Activated CD8-positive, alpha-beta T cell treated with anti-CD3 and anti-CD28 coated beads, Interleukin-2, amount 10 ng/mL, durations not matched to agents 7 days and 5 days (primary cell): ENCODE data around the gene ACSBG1. TPM values are rescaled to one million over a fixed set of nuclear protein-coding genes. Genes with fewer than 3 reads are reported as not detected.

ENCODE experiments used
- ATAC-seq: fragments of 150-1000 bp; cut with Tn5 transposase; one replicate; pipeline ENCODE4 v1.10.0; 2021; ENCODE audit warnings: moderate library complexity
- CTCF ChIA-PET: fragments of 350-600 bp; sonication (Branson Sonifier 250); formaldehyde crosslinking; loops from one replicate; lab custom pipeline; 2021; ENCODE audit warnings: antibody characterized with exemption; lab: Charles Lee
- POLR2A ChIA-PET: fragments of 350-600 bp; sonication (Branson Sonifier 250); formaldehyde crosslinking; loops from one replicate; lab custom pipeline; 2021; ENCODE audit warnings: antibody characterized with exemption; lab: Charles Lee
- DNase-seq: peaks from one replicate; pipeline ENCODE4 v3.0.0-alpha.2; 2020
- H3K27ac Mint-ChIP-seq: one replicate; pipeline ENCODE4 v1.8.0; 2021; ENCODE audit warnings: mild to moderate bottlenecking, mixed read lengths
- H3K27me3 Mint-ChIP-seq: one replicate; pipeline ENCODE4 v1.8.0; 2021; ENCODE audit warnings: low read depth, mixed read lengths
- H3K36me3 Mint-ChIP-seq: one replicate; pipeline ENCODE4 v1.8.0; 2021; ENCODE audit warnings: low read depth, mixed read lengths
- H3K4me1 Mint-ChIP-seq: one replicate; pipeline ENCODE4 v1.8.0; 2021; ENCODE audit warnings: low read depth, mixed read lengths
- H3K4me3 Mint-ChIP-seq: one replicate; pipeline ENCODE4 v1.8.0; 2021; ENCODE audit warnings: mild to moderate bottlenecking, mixed read lengths
- H3K9me3 Mint-ChIP-seq: one replicate; pipeline ENCODE4 v1.8.0; 2022; ENCODE audit warnings: mixed read lengths; ENCODE audit not compliant: insufficient read depth
- total RNA-seq, 2 experiments: library from RNA; stranded (reverse); gene quantifications; one replicate each; pipeline ENCODE4 v1.2.3, GENCODE V29; 2021

ACSBG1 gene
- total RNA-seq, 2 experiments from 2014 or later = 0.66 to 0.81 TPM

DNA sequence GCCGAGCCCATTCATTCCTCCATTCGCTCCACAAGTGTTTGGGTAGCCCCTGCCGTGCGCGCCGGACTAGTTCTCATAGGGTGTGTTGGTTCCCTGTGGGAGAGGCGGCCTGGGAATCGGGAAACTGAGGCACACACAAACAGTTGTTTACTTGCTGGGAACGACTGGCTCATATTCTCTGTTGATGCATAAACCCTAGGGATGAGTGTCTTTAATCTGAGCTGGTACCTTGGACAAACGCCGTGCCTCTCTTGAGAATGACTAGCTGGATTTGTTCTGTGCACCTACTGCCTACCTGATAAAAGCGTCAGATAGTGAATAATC lies 30.7 kb upstream of the ACSBG1 start:
- Mint-ChIP-seq H3K4me1 (peaks cover 29% of the 10 kb centered on the region), H3K9me3 (no peaks in the 10 kb centered on the region), H3K27me3 (peaks cover 2% of the 10 kb centered on the region), H3K36me3 (peaks cover 10% of the 10 kb centered on the region), H3K27ac (peak overlapping the region; percentile 71), H3K4me3 (peak overlapping the region; percentile 73)
- POLR2A ChIA-PET = interaction anchor here (0.9 to 3.0 kb wide), 9 partner anchors 9 to 275 kb away, joined by 3 to 27 read pairs (median 5); partner anchors contain the start of genes PSMA4 and SKIC8
- no peak for ATAC-seq
- CTCF ChIA-PET = interaction anchor here (0.8 to 3.9 kb wide), 14 partner anchors 8 to 476 kb away, joined by 3 to 19 read pairs (median 4); partner anchors contain the start of genes PSMA4 and SKIC8
- DNase-seq = no peak

DNA sequence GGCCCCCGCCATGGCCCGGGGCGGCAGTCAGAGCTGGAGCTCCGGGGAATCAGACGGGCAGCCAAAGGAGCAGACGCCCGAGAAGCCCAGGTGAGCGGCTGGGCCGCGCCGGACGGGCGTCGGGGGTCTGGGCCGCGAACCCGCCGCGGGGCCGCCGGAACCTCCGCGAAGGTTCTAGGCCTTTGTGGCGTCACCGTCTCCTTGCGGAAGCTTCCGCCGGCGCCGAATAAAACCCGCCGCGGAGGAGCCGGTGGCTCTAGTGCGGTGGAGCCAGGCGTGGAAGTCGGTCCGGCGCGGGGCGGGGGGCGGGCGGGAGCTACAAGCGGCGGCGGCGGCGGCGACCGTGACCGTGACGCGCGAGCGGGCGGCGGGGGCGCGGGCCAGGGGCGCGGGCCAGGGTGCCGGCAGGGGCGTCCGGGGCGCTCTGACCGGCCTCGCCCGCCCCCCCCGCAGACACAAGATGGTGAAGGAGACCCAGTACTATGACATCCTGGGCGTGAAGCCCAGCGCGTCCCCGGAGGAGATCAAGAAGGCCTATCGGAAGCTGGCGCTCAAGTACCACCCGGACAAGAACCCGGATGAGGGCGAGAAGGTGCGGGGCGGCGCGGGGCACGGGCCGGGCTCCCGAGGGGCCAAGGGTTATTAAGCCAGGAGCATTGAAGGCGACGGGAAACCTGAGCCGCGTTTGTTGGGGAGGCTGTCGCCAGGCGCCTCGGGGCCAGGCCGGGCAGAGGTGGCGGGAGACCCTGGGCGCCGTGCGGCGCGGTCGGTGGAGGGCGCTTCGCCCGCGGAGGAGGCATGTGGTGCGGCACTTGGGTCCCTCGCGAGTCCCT lies 30.2 kb upstream of the ACSBG1 start, which contains the start of gene DNAJA4:
Gene DNAJA4 (plus strand): TSS at position 259 of the 833 bp plus-strand sequence. CDS start 202 bp downstream, at position 461.
- POLR2A ChIA-PET = interaction anchor here (0.7 to 3.0 kb wide), 11 partner anchors 9 to 275 kb away, joined by 3 to 27 read pairs (median 4); partner anchors contain the start of genes PSMA4 and SKIC8

DNA sequence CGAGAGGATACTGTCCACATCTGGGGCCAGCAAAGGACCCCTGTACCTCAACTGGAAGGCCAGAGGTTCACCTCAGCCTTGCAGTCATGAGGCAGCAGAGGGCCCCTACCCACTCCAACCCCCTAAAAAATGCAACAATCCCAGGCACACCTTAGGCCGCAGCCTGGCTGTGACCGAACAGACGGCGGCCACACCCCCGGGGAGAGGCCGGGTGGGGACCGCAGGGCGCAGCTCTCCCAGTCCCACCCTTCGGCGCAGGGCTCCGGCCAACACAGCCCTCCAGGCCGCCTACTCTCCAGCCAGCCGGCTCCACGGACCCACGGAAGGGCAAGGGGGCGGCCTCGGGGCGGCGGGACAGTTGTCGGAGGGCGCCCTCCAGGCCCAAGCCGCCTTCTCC lies 29.5 kb upstream of the ACSBG1 start:
- CTCF ChIA-PET = interaction anchor here (0.8 to 3.9 kb wide), 4 partner anchors 13 to 68 kb away, joined by 3 to 19 read pairs (median 5); no protein-coding TSS in a partner anchor
- POLR2A ChIA-PET = interaction anchor here (0.7 to 3.0 kb wide), 8 partner anchors 9 to 276 kb away, joined by 3 to 27 read pairs (median 4); partner anchors contain the start of genes PSMA4 and SKIC8
- H3K4me3 Mint-ChIP-seq = peak overlapping the region; percentile 58
- H3K9me3 Mint-ChIP-seq = no peaks in the 10 kb centered on the region
- H3K4me1 Mint-ChIP-seq = peaks cover 29% of the 10 kb centered on the region
- H3K36me3 Mint-ChIP-seq = peaks cover 8% of the 10 kb centered on the region
- H3K27me3 Mint-ChIP-seq = peaks cover 2% of the 10 kb centered on the region
- peak overlapping the region; percentile 82 for H3K27ac Mint-ChIP-seq
- DNase-seq (no peak), ATAC-seq (no peak)

More for the DNA sequence above, 30.2 kb upstream of the ACSBG1 start, which contains the start of gene DNAJA4:
- Mint-ChIP-seq H3K36me3 (peaks cover 8% of the 10 kb centered on the region), H3K27ac (peak within 1 kb of the TSS; percentile 82), H3K4me1 (peaks cover 29% of the 10 kb centered on the region), H3K27me3 (peaks cover 2% of the 10 kb centered on the region), H3K9me3 (no peaks in the 10 kb centered on the region), H3K4me3 (peak within 1 kb of the TSS; percentile 73)
- CTCF ChIA-PET = interaction anchor here (0.8 to 3.9 kb wide), 10 partner anchors 8 to 277 kb away, joined by 3 to 19 read pairs (median 4); no protein-coding TSS in a partner anchor
- DNase-seq = peak; percentile 73
- ATAC-seq = peak; percentile 76

DNA sequence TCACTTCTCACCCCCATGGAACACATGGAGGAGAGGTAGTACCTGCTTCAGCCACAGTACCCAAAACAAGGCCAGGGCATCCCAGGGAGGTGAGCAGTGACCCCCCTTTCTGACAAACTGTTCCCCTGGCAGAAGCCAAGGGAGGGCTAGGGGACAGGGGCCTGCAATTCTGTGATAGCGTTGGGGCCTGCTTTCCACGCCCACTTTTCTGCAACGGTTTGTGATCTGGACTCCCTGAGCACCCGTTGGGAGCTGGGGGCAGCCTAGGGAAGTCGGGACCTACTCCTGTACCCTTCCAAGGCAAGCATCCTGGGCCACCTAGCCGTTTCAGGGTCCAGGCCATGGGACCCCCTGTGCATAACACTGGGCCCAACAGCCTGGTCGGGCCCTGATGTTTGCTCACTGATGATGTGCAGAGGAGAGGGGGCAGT lies 29.0 kb upstream of the ACSBG1 start:
- H3K4me3 Mint-ChIP-seq = peak overlapping the region; percentile 58
- peak overlapping the region; percentile 82 for H3K27ac Mint-ChIP-seq
- peaks cover 25% of the 10 kb centered on the region for H3K4me1 Mint-ChIP-seq
- H3K27me3 Mint-ChIP-seq = peaks cover 2% of the 10 kb centered on the region
- peaks cover 8% of the 10 kb centered on the region for H3K36me3 Mint-ChIP-seq
- peak; percentile 25 for DNase-seq
- ChIA-PET CTCF (interaction anchor here (0.9 to 3.9 kb wide), 3 partner anchors 11 to 68 kb away, joined by 3 to 19 read pairs (median 3); no protein-coding TSS in a partner anchor), POLR2A (interaction anchor here (0.9 to 1.3 kb wide), 2 partner anchors 17 to 36 kb away, joined by 3 read pairs; partner anchors contain the start of gene SKIC8)
- no peak for ATAC-seq
- H3K9me3 Mint-ChIP-seq = no peaks in the 10 kb centered on the region

DNA sequence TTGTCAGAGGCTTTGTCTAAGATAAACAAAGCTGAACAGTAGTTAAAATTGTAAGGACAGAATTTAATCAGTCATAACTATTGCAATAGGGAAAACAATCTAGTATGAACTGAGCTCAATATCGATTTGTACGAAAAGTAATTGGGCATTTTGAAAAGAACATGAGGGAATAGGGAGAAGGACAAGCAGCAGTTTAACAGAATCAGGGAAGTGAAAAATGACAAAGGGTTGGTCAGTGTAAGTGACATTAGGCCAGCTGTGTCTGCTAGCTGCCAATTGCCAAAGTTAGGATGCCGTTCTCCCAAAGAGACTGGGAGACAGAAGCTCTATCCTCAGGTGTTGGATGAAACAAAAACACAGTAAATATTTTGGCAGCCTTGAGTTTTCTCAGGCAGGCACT lies 26.7 kb upstream of the ACSBG1 start:
- ATAC-seq (no peak), DNase-seq (no peak)
- Mint-ChIP-seq H3K36me3 (no peaks in the 10 kb centered on the region), H3K27ac (no peak overlapping the region), H3K4me3 (no peak overlapping the region), H3K9me3 (no peaks in the 10 kb centered on the region), H3K27me3 (peaks cover 6% of the 10 kb centered on the region), H3K4me1 (peaks cover 13% of the 10 kb centered on the region)
- POLR2A ChIA-PET = no interaction called here
- CTCF ChIA-PET = interaction anchor here (0.8 to 0.9 kb wide), 2 partner anchors 21 to 152 kb away, joined by 4 read pairs; no protein-coding TSS in a partner anchor

DNA sequence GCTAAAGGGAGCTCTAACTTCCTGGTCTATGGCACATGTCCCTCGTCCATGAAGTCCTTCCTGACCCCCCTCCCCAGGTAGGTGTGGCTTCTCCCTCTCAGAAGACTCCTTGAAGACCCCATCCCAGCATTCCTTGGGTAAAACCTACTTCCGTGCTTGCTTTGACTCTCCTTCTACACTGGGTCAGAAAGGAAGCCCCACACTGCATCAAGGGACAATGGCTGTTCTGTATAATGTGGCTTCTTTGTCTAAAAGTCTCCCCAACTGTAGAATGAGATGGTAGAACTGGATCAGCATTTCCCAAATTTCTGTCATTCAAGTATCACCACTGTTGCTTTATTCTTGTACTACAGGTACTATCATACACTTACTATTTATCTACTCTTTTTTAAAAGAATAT lies 26.1 kb upstream of the ACSBG1 start:
- ChIA-PET POLR2A (no interaction called here), CTCF (interaction anchor here (0.8 kb wide), 1 partner anchor 152 kb away, joined by 4 read pairs; no protein-coding TSS in a partner anchor)
- H3K27me3 Mint-ChIP-seq = peaks cover 6% of the 10 kb centered on the region
- H3K4me3 Mint-ChIP-seq = no peak overlapping the region
- H3K36me3 Mint-ChIP-seq = no peaks in the 10 kb centered on the region
- ATAC-seq (no peak), DNase-seq (no peak)
- H3K27ac Mint-ChIP-seq = no peak overlapping the region
- H3K4me1 Mint-ChIP-seq = peaks cover 7% of the 10 kb centered on the region
- H3K9me3 Mint-ChIP-seq = no peaks in the 10 kb centered on the region

DNA sequence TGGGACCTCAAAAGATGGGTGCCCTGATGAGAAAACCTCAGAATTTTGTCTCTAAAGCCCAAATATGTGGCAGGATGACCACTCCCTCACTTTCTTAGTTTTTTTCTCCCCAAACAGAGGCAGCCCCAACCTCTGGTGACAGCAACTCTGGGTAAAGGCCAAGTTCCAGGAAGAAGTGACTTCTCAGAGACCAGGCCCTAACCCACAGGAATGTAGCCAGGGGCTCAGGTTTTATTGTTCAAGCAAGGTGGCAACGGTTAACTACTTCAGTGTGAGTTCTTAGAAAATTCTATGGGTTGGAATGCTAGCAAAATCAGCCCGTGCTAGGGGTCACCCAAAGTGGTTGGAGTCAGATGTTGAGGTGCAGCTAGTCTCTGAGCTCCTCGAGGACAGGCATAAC lies 24.9 kb upstream of the ACSBG1 start:
- no peaks in the 10 kb centered on the region for H3K9me3 Mint-ChIP-seq
- H3K27ac Mint-ChIP-seq = no peak overlapping the region
- peaks cover 6% of the 10 kb centered on the region for H3K27me3 Mint-ChIP-seq
- H3K36me3 Mint-ChIP-seq = no peaks in the 10 kb centered on the region
- no peak overlapping the region for H3K4me3 Mint-ChIP-seq
- ChIA-PET CTCF (interaction anchor here (0.7 to 1.6 kb wide), 2 partner anchors 64 to 151 kb away, joined by 3 to 6 read pairs; no protein-coding TSS in a partner anchor), POLR2A (no interaction called here)
- no peak for DNase-seq
- ATAC-seq = no peak
- peaks cover 2% of the 10 kb centered on the region for H3K4me1 Mint-ChIP-seq

DNA sequence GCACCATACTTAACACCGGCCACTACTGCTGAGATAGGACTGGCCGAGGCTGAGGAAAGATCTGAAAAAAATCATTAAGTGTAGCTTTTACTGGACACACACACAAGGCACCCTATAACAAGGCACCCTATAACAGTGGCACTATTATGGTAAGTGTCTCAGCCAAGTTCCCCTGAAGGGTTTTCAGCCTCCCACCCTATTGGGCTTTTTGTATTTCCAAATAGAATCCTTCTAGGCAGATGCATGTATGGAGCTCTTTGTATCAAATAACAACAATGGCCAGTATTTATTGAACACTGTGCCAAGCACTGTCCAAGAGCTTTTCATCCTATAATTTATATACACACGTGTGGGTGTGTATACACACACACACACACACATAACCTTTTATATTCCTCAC lies 23.3 kb upstream of the ACSBG1 start:
- H3K9me3 Mint-ChIP-seq = no peaks in the 10 kb centered on the region
- ATAC-seq (no peak), DNase-seq (no peak)
- H3K4me3 Mint-ChIP-seq = no peak overlapping the region
- H3K4me1 Mint-ChIP-seq = no peaks in the 10 kb centered on the region
- ChIA-PET POLR2A (no interaction called here), CTCF (interaction anchor here (1.0 to 2.2 kb wide), 5 partner anchors 17 to 299 kb away, joined by 3 to 10 read pairs (median 3); no protein-coding TSS in a partner anchor)
- no peaks in the 10 kb centered on the region for H3K36me3 Mint-ChIP-seq
- peaks cover 6% of the 10 kb centered on the region for H3K27me3 Mint-ChIP-seq
- H3K27ac Mint-ChIP-seq = no peak overlapping the region

DNA sequence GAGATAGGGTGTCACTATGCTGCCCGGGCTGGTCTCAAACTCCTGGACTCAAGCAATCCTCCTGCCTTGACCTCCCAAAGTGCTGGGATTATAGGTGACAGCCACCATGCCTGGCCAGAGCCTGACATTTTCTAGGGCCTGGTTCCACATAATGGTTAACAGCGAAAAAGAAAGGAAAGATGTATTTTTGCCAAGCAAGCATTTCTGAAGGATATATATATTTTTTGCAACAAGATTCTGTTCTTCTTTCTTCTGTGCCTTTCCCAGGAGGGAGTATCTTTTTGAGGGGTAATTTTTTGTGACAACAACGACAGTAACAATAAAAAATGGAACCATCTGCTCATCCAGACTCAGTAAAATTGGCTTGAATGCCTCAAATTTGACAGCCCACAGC lies 21.7 kb upstream of the ACSBG1 start:
- CTCF ChIA-PET = interaction anchor here (0.8 kb wide), 1 partner anchor 15 kb away, joined by 4 read pairs; no protein-coding TSS in a partner anchor
- POLR2A ChIA-PET = no interaction called here
- no peaks in the 10 kb centered on the region for H3K4me1 Mint-ChIP-seq
- no peak overlapping the region for H3K4me3 Mint-ChIP-seq
- peaks cover 10% of the 10 kb centered on the region for H3K27me3 Mint-ChIP-seq
- DNase-seq (no peak), ATAC-seq (no peak)
- no peak overlapping the region for H3K27ac Mint-ChIP-seq
- H3K36me3 Mint-ChIP-seq = no peaks in the 10 kb centered on the region
- no peaks in the 10 kb centered on the region for H3K9me3 Mint-ChIP-seq

DNA sequence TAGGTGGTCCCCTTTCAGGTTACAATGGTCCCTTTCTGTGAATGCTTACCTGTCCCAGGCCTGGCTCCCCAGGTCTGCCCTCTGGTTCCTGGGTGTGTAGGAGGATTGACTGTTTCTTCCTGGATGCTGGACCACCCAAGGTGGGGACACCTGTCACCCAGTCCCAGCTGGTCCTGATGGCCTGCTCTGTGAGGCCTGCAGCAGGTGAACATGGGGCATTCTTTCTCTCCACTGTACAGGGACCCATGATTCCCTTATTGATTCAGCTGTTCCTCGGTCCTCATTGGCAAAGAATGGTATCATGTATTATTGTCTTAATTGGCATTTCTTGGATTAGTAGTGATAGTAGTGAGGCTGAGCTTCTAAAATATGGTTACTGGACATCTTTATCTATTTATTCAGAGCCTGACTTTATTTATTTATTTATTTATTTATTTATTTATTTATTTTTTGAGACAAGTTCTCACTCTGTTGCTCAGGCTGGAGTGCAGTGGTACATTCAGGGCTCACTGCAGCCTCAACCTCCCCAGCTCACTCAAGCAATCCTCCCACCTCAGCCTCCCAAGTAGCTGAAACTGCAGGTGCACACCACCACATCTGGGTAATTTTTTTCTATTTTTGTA lies 21.2 kb upstream of the ACSBG1 start:
- ATAC-seq (no peak), DNase-seq (no peak)
- Mint-ChIP-seq H3K36me3 (no peaks in the 10 kb centered on the region), H3K27me3 (peaks cover 10% of the 10 kb centered on the region), H3K4me3 (no peak overlapping the region), H3K4me1 (no peaks in the 10 kb centered on the region), H3K9me3 (no peaks in the 10 kb centered on the region), H3K27ac (no peak overlapping the region)
- ChIA-PET CTCF (interaction anchor here (0.7 to 0.8 kb wide), 2 partner anchors 15 to 60 kb away, joined by 3 to 4 read pairs; no protein-coding TSS in a partner anchor), POLR2A (interaction anchor here (1.0 kb wide), 1 partner anchor 8 kb away, joined by 3 read pairs; no protein-coding TSS in a partner anchor)

DNA sequence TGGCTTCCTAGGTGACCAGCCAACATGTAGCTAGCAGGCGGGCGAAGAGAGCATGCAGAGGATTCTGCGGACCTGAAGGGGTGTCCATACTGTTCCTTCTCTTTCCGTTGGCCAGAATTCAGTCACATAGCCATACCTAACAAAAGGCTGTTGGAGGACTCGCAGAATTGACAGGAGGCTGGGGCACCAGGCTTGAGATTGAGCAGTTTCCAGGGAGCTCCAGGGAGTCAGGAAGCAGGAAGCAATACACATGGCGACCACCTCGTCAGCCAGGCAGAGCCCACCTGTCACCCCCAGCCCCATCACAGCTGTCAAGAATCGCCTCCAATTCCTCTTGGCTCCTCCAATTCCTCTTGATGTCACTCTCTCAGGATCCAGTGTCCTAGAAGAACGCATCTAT lies 16.8 kb upstream of the ACSBG1 start:
- no peak overlapping the region for H3K27ac Mint-ChIP-seq
- CTCF ChIA-PET = interaction anchor here (0.9 to 1.7 kb wide), 2 partner anchors 11 to 14 kb away, joined by 3 to 6 read pairs; partner anchors contain the start of gene DNAJA4
- ATAC-seq = no peak

More for the DNA sequence above, 16.8 kb upstream of the ACSBG1 start:
- H3K36me3 Mint-ChIP-seq = no peaks in the 10 kb centered on the region
- POLR2A ChIA-PET = no interaction called here
- H3K27me3 Mint-ChIP-seq = peaks cover 6% of the 10 kb centered on the region
- DNase-seq = no peak
- no peaks in the 10 kb centered on the region for H3K4me1 Mint-ChIP-seq
- H3K4me3 Mint-ChIP-seq = no peak overlapping the region
- no peaks in the 10 kb centered on the region for H3K9me3 Mint-ChIP-seq
